Psoas muscle (tissue), 8 donors: ENCODE results near the gene RPS6KC1. TPM values are rescaled to one million over a fixed set of nuclear protein-coding genes. Genes with fewer than 3 reads are reported as not detected.
"Not testable (repeated sequence)": the region's sequence is repeated elsewhere in the genome, so short reads cannot be mapped to it uniquely, and the experiment has no call there.

Experiments used
- ATAC-seq, 4 donors: fragments of 200-7000 bp; cut with Tn5 transposase; one replicate each; pipeline ENCODE4 v1.9.1; 2020; ENCODE audit warnings: moderate library complexity in 3 of 4, mild to moderate bottlenecking in 2 of 4
- DNase-seq, 2 donors: peaks; one replicate each; pipeline ENCODE4 v3.0.0-alpha.2; 2020
- H3K27ac ChIP-seq: fragments of 200-600 bp; one replicate; pipeline ENCODE4 v1.8.0; 2022
- H3K27me3 ChIP-seq, 3 donors: fragments of 200-600 bp in 1 of 3; one replicate each; pipeline versions ENCODE4 v1.6.1 to v1.8.0; 2013 to 2022; ENCODE audit warnings: low read length in 2 of 3, mild to moderate bottlenecking in 2 of 3, moderate library complexity in 1 of 3; ENCODE audit not compliant: insufficient read depth in 3 of 3
- H3K36me3 ChIP-seq, 2 donors: fragments of 200-600 bp in 1 of 2; one replicate each; pipeline versions ENCODE4 v1.6.1 to v1.8.0; 2013 to 2022; ENCODE audit warnings: low read depth in 1 of 2, mild to moderate bottlenecking in 1 of 2, moderate library complexity in 1 of 2; ENCODE audit not compliant: insufficient read depth in 1 of 2
- H3K4me1 ChIP-seq: fragments of 200-600 bp; one replicate; pipeline ENCODE4 v1.8.0; 2022
- H3K4me3 ChIP-seq: fragments of 200-600 bp; one replicate; pipeline ENCODE4 v1.8.0; 2022; ENCODE audit warnings: mild to moderate bottlenecking
- H3K9me3 ChIP-seq: fragments of 200-600 bp; one replicate; pipeline ENCODE4 v1.8.0; 2022
- WGBS, 3 donors: extraction: QIAGEN DNeasy Blood & Tissue Kit; methylation state at CpG; one replicate each; pipeline versions ENCODE4 v1.1.6 to v1.1.7; 2013; 5-methylcytosine and 5-hydroxymethylcytosine counted together
- intact Hi-C, 2 donors: fragments of 100-400 bp; cut with DNase I; formaldehyde crosslinking; loops; one replicate each; pipeline versions ENCODE4 v1.11.0 to v1.14.2; 2022
- polyA plus RNA-seq, 3 donors: library from polyadenylated mRNA; stranded (reverse); fragments of 200-250 nt; gene quantifications; one replicate each; pipeline ENCODE4 v1.2.3, GENCODE V29; 2013
- total RNA-seq, 4 donors: library from RNA; stranded (reverse); fragmentation: NEBNext Ultra II Directional in 2 of 4; extraction: Animal tissue kit (Norgen Biotek cat#: 25700) in 2 of 4; gene quantifications; one replicate each; pipeline versions ENCODE4 v1.2.1 to v1.2.4, GENCODE V29; 2021 to 2023
- TF ChIP-seq, protein P1 (sequence below): fragments of 200-600 bp; IDR thresholded peaks from one replicate; pipeline ENCODE4 v1.8.0; 2022; ENCODE audit warnings: antibody characterized with exemption
- donor health status: healthy with polysubstance abuse.
- donor health status: DM: no; HTN: no; CAD: no; lungs with moderate emphysema.
- donor health status: Bipolar disorder and iron deficiency.
- donor health status: healthy.
- donor health status: DM: yes; HTN: yes; CAD: no.
- donor health status: DM: no; HTN: no; CAD: no.
- donor health status: DM: no; HTN: no; CAD: no.
- donor health status: DM: yes; HTN: yes; CAD: no.

Gene RPS6KC1
- total and polyA plus RNA-seq, 7 donors: 8.0 to 19.8 (median 14.0) TPM

DNA sequence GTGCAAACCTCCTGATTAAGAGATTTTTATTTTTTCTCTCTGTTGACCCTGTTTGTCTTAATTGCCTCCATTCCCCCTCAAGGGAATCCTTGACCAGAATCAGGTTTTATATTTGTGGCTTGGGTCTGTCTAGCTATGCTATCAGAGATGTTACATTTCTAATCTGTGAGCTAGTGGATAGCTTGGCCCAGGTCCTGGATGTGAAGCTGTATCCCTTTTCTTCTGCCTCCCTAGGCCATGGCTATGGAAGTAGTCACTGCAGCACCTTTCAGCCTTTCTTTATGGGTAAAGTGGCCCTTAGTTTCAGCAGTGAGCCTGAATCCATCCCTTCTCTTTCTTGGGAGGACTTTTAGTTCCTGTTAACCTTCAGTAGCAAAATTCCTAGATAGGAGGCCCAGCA lies 18.4 kb upstream of the RPS6KC1 start:
- Histone ChIP-seq H3K36me3 (no peaks in the 10 kb centered on the region), H3K9me3 (no peaks in the 10 kb centered on the region), H3K4me3 (no peak overlapping the region), H3K4me1 (no peaks in the 10 kb centered on the region), H3K27me3 (peaks cover 0 to 26% (median 0%) of the 10 kb centered on the region in 3 donors), H3K27ac (no peak overlapping the region)
- intact Hi-C loops: no loop called here
- TF ChIP-seq, protein P1, sequence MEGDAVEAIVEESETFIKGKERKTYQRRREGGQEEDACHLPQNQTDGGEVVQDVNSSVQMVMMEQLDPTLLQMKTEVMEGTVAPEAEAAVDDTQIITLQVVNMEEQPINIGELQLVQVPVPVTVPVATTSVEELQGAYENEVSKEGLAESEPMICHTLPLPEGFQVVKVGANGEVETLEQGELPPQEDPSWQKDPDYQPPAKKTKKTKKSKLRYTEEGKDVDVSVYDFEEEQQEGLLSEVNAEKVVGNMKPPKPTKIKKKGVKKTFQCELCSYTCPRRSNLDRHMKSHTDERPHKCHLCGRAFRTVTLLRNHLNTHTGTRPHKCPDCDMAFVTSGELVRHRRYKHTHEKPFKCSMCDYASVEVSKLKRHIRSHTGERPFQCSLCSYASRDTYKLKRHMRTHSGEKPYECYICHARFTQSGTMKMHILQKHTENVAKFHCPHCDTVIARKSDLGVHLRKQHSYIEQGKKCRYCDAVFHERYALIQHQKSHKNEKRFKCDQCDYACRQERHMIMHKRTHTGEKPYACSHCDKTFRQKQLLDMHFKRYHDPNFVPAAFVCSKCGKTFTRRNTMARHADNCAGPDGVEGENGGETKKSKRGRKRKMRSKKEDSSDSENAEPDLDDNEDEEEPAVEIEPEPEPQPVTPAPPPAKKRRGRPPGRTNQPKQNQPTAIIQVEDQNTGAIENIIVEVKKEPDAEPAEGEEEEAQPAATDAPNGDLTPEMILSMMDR: no peak
- DNase-seq: no peak
- no peak for ATAC-seq

DNA sequence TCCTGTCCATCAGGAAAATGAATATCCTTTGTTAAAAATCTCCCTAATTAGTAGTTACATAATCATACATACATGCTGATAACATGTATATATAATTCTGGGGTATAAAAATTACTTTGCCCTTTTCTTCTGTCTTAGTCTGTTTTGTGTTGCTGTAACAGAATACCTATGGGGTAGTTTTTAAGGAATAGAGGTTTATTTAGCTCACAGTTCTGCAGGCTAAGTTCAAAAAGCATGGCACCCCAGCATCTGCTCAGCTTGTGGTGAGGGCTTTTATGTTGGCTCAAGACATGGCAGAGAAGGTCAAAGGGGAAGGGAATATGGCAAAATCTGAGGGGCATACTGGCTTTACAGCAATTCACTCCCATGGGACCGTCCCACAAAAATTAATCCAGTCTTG lies 16.3 kb upstream of the RPS6KC1 start:
- H3K4me3 ChIP-seq: no peak overlapping the region
- TF ChIP-seq, protein P1: no peak
- 91 to 93% (median 93%) methylated on average over 1 of the region's 1 CpG for WGBS, 3 donors
- H3K27me3 ChIP-seq: peaks cover 0 to 15% (median 0%) of the 10 kb centered on the region in 3 donors
- H3K9me3 ChIP-seq: no peaks in the 10 kb centered on the region
- intact Hi-C loops: no loop called here
- H3K36me3 ChIP-seq: no peaks in the 10 kb centered on the region
- no peaks in the 10 kb centered on the region for H3K4me1 ChIP-seq
- no peak overlapping the region for H3K27ac ChIP-seq
- DNase-seq (no peak), ATAC-seq (no peak)

DNA sequence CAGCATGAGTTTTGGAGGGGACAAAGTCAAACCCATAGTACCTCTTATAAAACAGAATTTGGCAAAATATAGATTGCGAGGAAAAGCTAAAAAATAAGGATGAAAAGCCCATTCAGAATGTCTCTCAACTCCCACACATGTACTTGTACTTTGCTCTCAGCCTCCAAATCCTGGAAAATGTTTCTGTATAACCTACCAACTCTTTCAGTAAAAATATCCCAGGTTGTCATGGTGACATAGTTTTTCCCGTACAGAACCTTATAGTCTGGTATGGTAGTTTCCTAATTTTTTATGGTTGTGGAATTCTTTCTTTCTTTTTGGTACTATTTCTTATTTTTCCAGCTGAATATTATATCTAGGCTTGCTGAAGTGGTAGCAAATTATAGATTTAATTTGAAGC lies 15.5 kb upstream of the RPS6KC1 start:
- Histone ChIP-seq H3K4me1 (no peaks in the 10 kb centered on the region), H3K27me3 (peaks cover 0 to 15% (median 0%) of the 10 kb centered on the region in 3 donors), H3K4me3 (no peak overlapping the region), H3K27ac (no peak overlapping the region), H3K9me3 (no peaks in the 10 kb centered on the region), H3K36me3 (no peaks in the 10 kb centered on the region)
- ATAC-seq (no peak), DNase-seq (no peak)
- TF ChIP-seq, protein P1: no peak
- WGBS, 3 donors: 61 to 74% (median 61%) methylated on average over 2 of the region's 2 CpGs
- intact Hi-C loops: no loop called here

DNA sequence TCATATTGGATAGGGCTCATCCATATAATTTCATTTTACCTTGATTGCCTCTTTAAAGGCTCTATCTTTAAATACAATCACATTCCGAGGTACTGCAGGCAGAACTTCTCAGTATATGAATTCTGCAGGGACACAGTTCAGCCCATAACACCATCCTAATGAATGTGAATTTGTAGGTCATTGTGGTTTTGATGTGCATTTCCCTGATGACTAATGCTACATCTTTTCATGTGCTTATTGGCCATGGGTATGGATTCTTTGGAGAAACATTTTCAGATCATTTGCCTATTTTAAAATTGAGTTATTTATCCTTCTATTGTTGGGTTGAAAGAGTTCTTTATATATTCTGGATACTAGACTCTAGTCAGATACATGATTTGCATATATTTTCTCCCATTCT lies 9.6 kb upstream of the RPS6KC1 start:
- intact Hi-C loops: no loop called here
- DNase-seq (no peak), ATAC-seq (no peak)
- no peak overlapping the region for H3K4me3 ChIP-seq
- TF ChIP-seq, protein P1: no peak
- H3K36me3 ChIP-seq: no peaks in the 10 kb centered on the region
- peaks cover 2 to 17% (median 7%) of the 10 kb centered on the region in 3 donors for H3K27me3 ChIP-seq
- no peak overlapping the region for H3K27ac ChIP-seq
- WGBS, 3 donors: 73 to 83% (median 80%) methylated on average over 1 of the region's 1 CpG
- H3K4me1 ChIP-seq: no peaks in the 10 kb centered on the region
- no peaks in the 10 kb centered on the region for H3K9me3 ChIP-seq

DNA sequence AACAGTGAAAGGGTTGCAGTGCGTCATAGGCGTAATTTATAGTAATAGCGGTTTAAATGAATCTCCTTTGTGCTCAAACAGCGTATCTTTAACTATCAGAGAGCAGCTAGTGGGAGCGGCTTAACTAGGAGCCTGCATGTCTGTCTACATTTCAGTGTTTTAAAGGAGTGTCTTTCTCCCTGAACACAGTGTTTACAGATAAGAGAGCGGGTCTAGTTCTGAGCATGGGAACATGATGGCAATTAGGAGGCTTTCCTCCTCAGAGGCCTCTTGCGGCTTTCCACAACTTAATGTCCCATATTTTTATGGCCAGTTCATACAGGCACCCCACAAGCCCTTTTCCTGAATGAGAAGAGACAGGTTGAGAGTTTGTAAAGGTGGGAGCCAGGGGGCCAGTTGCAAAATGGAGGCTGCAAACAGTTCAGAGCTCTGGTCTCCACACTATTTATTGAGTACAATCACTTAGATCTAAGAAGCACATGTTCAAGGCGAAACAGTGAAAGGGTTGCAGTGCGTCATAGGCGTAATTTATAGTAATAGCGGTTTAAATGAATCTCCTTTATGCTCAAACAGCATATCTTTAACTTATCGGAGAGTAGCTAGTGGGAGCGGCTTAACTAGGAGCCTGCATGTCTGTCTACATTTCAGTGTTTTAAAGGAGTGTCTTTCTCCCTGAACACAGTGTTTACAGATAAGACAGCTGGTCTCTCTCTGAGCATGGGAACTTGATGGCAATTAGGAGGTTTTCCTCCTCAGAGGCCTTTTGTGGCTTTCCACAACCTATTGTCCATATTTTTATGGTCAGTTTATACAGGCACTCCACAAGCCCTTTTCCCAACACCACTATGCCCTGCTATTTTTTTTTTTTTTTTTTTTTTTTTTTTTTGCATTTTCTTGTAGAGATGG lies 5.5 kb upstream of the RPS6KC1 start:
- ATAC-seq, H3K36me3 ChIP-seq, H3K27ac ChIP-seq, H3K9me3 ChIP-seq, intact Hi-C loops, H3K4me1 ChIP-seq, H3K4me3 ChIP-seq, DNase-seq: not testable (repeated sequence)
- WGBS, 3 donors: 92 to 93% (median 93%) methylated on average over 13 of the region's 13 CpGs
- H3K27me3 ChIP-seq: peaks cover 2 to 18% (median 7%) of the 10 kb centered on the region in 3 donors
